Measurements from ENCODE around the gene IL12B.
"Not testable (repeated sequence)": the region's sequence is repeated elsewhere in the genome, so short reads cannot be mapped to it uniquely, and the experiment has no call there.

IL12B gene

GRCh38 chr5:159332800-159333544, 2.7 kb upstream of the IL12B start:
- DNase-seq: no peak

- peak; percentile 78 for DNase-seq
Measured at GRCh38 chr5:159331093-159331973, 1.0 kb upstream of the IL12B start.

- DNase-seq: no peak
Measured at GRCh38 chr5:159324986-159325385, 5.3 kb downstream of the IL12B start.

GRCh38 chr5:159324102-159324755, 6.1 kb downstream of the IL12B start:
- DNase-seq: peak; percentile 65

GRCh38 chr5:159322180-159322579, 8.1 kb downstream of the IL12B start:
- DNase-seq: no peak

- DNase-seq: no peak
Measured at GRCh38 chr5:159319832-159320231, 10.5 kb downstream of the IL12B start.

GRCh38 chr5:159319363-159319762, 10.9 kb downstream of the IL12B start:
- DNase-seq: no peak

- DNase-seq: no peak
Measured at GRCh38 chr5:159318448-159318847, 11.8 kb downstream of the IL12B start.

GRCh38 chr5:159317849-159318248, 12.4 kb downstream of the IL12B start:
- no peak for DNase-seq

- peak; percentile 78 for DNase-seq
Measured at GRCh38 chr5:159316519-159317383, 13.5 kb downstream of the IL12B start.

- no peak for DNase-seq
Measured at GRCh38 chr5:159313197-159313596, 17.1 kb downstream of the IL12B start.

- DNase-seq: no peak
Measured at GRCh38 chr5:159311063-159311462, 19.2 kb downstream of the IL12B start.

GRCh38 chr5:159310511-159310910, 19.8 kb downstream of the IL12B start:
- DNase-seq: peak; percentile 81

- no peak for DNase-seq
Measured at GRCh38 chr5:159309689-159310433, 20.4 kb downstream of the IL12B start.

GRCh38 chr5:159304961-159305595, 25.2 kb downstream of the IL12B start:
- DNase-seq: no peak

- DNase-seq: no peak
Measured at GRCh38 chr5:159303286-159303685, 27.0 kb downstream of the IL12B start.

GRCh38 chr5:159301929-159302860, 28.1 kb downstream of the IL12B start:
- peak; percentile 79 for DNase-seq

- no peak for DNase-seq
Measured at GRCh38 chr5:159301466-159301865, 28.8 kb downstream of the IL12B start.

- not testable (repeated sequence) for DNase-seq
Measured at GRCh38 chr5:159297300-159297699, 33.0 kb downstream of the IL12B start.

GRCh38 chr5:159294921-159295320, 35.4 kb downstream of the IL12B start:
- no peak for DNase-seq

Measured in islet precursor cell (in vitro differentiated cells).